Measurements from ENCODE around the gene SFN.

DNA sequence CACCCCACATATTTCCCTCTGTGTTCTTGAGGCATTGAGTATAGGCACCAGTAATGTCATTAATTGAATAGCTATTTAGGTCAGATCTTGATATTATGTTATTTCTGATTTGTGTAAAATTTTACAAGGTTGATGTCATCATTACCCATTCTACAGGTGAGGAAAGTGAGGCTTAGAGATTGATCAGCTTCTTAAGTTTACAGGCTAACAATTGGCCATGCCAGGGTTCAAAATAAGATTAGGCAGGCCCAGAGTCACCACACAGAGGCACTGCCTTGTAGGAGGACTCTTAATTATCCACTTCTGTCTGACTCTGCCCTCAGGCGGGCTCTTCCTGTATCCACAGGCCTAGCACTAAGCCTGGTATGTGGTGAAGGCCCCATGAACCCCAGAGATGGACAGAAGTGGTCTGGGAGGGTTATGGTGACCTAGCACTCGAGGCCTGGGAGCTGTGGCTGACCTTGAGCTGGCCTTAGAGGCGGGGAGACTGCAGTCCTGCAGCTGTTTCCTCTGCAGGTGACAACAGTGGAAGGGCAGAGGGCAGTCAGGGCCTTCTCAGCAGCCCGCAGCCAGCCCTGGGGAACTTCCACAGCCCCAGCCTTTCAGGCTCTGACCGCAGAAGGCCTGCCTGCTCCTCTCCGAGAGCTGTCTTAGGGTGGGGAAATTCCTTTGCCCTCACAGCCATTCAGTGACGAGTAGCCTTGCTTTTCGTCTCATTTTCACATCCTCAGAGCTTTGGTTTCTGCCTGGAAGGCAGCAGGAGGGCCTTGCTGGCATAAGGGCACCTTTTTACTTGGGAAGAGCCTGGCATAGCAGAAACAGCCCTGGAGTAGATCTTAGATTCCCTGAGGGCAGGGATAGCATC, 24.2 kb upstream of the SFN start:
- TF ChIP-seq, protein P1, sequence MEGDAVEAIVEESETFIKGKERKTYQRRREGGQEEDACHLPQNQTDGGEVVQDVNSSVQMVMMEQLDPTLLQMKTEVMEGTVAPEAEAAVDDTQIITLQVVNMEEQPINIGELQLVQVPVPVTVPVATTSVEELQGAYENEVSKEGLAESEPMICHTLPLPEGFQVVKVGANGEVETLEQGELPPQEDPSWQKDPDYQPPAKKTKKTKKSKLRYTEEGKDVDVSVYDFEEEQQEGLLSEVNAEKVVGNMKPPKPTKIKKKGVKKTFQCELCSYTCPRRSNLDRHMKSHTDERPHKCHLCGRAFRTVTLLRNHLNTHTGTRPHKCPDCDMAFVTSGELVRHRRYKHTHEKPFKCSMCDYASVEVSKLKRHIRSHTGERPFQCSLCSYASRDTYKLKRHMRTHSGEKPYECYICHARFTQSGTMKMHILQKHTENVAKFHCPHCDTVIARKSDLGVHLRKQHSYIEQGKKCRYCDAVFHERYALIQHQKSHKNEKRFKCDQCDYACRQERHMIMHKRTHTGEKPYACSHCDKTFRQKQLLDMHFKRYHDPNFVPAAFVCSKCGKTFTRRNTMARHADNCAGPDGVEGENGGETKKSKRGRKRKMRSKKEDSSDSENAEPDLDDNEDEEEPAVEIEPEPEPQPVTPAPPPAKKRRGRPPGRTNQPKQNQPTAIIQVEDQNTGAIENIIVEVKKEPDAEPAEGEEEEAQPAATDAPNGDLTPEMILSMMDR (IDR thresholded peaks at IDR 0.05): no peak
- TF ChIP-seq POLR2AphosphoS5 (IDR thresholded peaks at IDR 0.05): no peak
- TF ChIP-seq POLR2A (IDR thresholded peaks at IDR 0.05): no peak

Measured in gastroesophageal sphincter (tissue), 3 donors.